Measurements from ENCODE around the gene CDH26.

DNA sequence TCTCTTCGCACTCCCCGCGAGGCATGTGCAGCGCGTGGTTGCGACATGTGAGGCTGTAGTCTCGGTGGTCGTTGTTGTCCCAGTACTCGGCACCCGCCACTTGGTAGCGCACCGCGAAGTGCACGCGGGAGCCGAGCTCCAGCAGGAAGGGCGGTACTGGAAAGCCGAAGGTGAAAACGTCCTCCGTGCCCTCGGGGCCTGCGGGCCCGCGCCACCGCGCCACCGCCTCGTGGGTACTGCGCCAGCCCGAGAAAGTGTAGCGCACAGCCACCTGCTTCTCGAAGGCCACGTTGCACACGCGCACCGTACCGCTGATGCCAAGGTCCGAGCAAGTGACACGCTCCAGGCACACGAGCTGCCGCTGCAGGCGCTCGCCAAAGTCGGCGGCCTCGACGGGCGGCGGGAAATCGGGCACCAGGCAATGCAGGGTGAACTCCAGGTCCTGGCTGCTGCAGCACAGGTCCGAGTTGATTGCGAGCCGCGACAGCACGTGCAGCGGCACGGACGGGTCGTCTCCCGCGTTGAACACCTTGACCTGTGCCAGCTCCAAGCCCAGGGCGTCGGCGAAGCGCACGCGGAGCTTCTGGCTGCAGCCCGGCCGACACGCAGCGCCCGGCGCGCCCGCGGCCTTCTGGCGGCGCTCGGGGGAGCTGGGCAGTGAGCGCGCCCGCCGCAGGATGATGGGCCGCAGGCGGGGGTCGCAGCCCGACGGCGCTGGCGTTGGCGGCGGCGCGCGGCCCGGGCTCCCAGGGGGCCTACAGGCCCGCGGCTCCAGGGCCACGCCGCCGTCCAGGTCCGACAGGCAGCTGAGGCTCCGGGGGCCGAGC, 19.0 kb upstream of the CDH26 start:
- TF ChIP-seq, protein P1, sequence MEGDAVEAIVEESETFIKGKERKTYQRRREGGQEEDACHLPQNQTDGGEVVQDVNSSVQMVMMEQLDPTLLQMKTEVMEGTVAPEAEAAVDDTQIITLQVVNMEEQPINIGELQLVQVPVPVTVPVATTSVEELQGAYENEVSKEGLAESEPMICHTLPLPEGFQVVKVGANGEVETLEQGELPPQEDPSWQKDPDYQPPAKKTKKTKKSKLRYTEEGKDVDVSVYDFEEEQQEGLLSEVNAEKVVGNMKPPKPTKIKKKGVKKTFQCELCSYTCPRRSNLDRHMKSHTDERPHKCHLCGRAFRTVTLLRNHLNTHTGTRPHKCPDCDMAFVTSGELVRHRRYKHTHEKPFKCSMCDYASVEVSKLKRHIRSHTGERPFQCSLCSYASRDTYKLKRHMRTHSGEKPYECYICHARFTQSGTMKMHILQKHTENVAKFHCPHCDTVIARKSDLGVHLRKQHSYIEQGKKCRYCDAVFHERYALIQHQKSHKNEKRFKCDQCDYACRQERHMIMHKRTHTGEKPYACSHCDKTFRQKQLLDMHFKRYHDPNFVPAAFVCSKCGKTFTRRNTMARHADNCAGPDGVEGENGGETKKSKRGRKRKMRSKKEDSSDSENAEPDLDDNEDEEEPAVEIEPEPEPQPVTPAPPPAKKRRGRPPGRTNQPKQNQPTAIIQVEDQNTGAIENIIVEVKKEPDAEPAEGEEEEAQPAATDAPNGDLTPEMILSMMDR (IDR thresholded peaks at IDR 0.05), result no peak
- TF ChIP-seq POLR2A (IDR thresholded peaks at IDR 0.05) (no peak), POLR2AphosphoS5 (IDR thresholded peaks at IDR 0.05) (no peak), EP300 (IDR thresholded peaks at IDR 0.05) (no peak)

All from sigmoid colon (tissue), 4 donors.